Suprapubic skin (tissue), 4 donors: ENCODE results near the gene RAD51D. TPM values are rescaled to one million over a fixed set of nuclear protein-coding genes. Genes with fewer than 3 reads are reported as not detected.

ENCODE experiments used
- DNase-seq, 2 donors: peaks; one replicate each; pipeline ENCODE4 v3.0.0-alpha.2; 2019; ENCODE audit warnings: low spot score in 2 of 2
- H3K27ac ChIP-seq: fragments of 200-600 bp; sonication (generic); one replicate; pipeline ENCODE4 v1.5.1; 2019
- H3K27me3 ChIP-seq: fragments of 200-600 bp; sonication (generic); one replicate; pipeline ENCODE4 v1.5.1; 2019
- H3K36me3 ChIP-seq: fragments of 200-600 bp; sonication (generic); one replicate; pipeline ENCODE4 v1.5.1; 2019
- H3K4me1 ChIP-seq: fragments of 200-600 bp; sonication (generic); one replicate; pipeline ENCODE4 v1.5.1; 2019
- H3K4me3 ChIP-seq: fragments of 200-600 bp; sonication (generic); one replicate; pipeline ENCODE4 v1.5.1; 2019; ENCODE audit warnings: mild to moderate bottlenecking
- H3K9me3 ChIP-seq: fragments of 200-600 bp; sonication (generic); one replicate; pipeline ENCODE4 v1.5.1; 2019
- CTCF ChIP-seq, 2 donors: fragments of 200-600 bp in 1 of 2; fragments of 450-650 bp in 1 of 2; sonication (generic) in 1 of 2; IDR thresholded peaks; one replicate each; pipeline ENCODE4 v1.5.1; 2016 to 2019; ENCODE audit warnings: antibody characterized with exemption in 2 of 2, mild to moderate bottlenecking in 1 of 2, moderate library complexity in 1 of 2
- EP300 ChIP-seq: sonication (generic); formaldehyde crosslinking; IDR thresholded peaks from one replicate; pipeline ENCODE4 v1.6.1; 2017; ENCODE audit warnings: antibody characterized with exemption
- POLR2A ChIP-seq, 2 donors: fragments of 450-650 bp; IDR thresholded peaks; one replicate each; pipeline ENCODE4 v1.6.1; 2017; ENCODE audit warnings: antibody characterized with exemption in 2 of 2, mild to moderate bottlenecking in 2 of 2, moderate library complexity in 2 of 2
- POLR2AphosphoS5 ChIP-seq, 3 donors: sonication (generic); formaldehyde crosslinking; IDR thresholded peaks; one replicate each; pipeline ENCODE4 v1.6.1; 2017; ENCODE audit warnings: antibody characterized with exemption in 3 of 3
- WGBS: methylation state at CpG from one replicate; pipeline ENCODE4 v1.1.5; 2018; 5-methylcytosine and 5-hydroxymethylcytosine counted together
- total RNA-seq, 4 donors: library from RNA; depleted of rRNA; stranded (reverse); fragments of >200 nt; gene quantifications; one replicate each; pipeline ENCODE4 v1.1.0, GENCODE V29; 2016

The RAD51D gene
- total RNA-seq, 4 donors from 2014 or later, result 3.2 to 7.7 (median 6.4) TPM

- no peaks in the 10 kb centered on the region for H3K27me3 ChIP-seq
- H3K27ac ChIP-seq, result no peak overlapping the region
- 96% methylated on average over 4 of the region's 4 CpGs for WGBS
- no peaks in the 10 kb centered on the region for H3K36me3 ChIP-seq
- H3K4me3 ChIP-seq, result no peak overlapping the region
- TF ChIP-seq CTCF (IDR thresholded peaks at IDR 0.05), result no peak
- no peak for TF ChIP-seq EP300
- no peak for TF ChIP-seq POLR2A (IDR thresholded peaks at IDR 0.05)
- TF ChIP-seq POLR2AphosphoS5 (IDR thresholded peaks at IDR 0.05), result no peak
- H3K4me1 ChIP-seq, result peaks cover 18% of the 10 kb centered on the region
- H3K9me3 ChIP-seq, result no peaks in the 10 kb centered on the region
- no peak for DNase-seq
Observed at GRCh38 chr17:35065880-35066279, 53.8 kb downstream of the RAD51D start.

DNA sequence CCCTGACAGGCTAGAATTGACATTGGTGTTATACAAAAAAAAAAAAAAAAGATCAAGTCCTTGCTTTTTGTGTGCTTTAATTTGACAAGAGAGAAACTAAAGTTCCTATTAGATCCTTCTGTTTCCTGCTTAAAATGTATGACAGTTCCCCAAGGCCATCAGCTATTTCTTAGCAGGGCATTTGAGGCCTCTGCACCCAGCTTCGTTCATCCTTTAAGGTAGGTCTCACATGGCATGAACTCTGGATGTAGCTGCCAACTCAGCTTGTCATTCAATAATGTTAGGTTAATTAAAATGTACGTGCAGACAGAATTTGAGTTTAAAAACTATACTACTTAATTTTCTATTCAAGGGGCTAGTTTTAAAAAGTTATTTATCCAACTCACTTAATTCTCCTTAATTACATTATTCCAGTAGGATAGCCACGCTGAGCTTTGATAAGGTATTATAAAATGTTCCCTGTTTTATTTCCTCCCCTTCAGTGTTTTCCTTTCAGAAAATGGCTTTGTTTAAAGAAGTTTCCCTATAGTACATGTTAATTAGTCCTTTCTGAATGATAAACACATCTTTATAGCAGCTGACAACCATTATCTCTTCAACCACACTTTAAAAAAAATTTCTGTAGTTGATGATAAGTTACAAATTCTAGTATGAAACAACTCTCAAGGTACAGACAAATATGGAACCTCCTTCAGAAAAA is 55.0 kb downstream of the RAD51D start:
- Histone ChIP-seq H3K9me3 (no peaks in the 10 kb centered on the region), H3K36me3 (no peaks in the 10 kb centered on the region), H3K4me1 (peaks cover 18% of the 10 kb centered on the region), H3K27me3 (no peaks in the 10 kb centered on the region), H3K27ac (peak overlapping the region; percentile 90), H3K4me3 (no peak overlapping the region)
- DNase-seq, result no peak
- WGBS, result 64% methylated on average over 3 of the region's 3 CpGs
- TF ChIP-seq POLR2A (IDR thresholded peaks at IDR 0.05) (no peak), CTCF (IDR thresholded peaks at IDR 0.05) (no peak), POLR2AphosphoS5 (IDR thresholded peaks at IDR 0.05) (no peak), EP300 (no peak)

DNA sequence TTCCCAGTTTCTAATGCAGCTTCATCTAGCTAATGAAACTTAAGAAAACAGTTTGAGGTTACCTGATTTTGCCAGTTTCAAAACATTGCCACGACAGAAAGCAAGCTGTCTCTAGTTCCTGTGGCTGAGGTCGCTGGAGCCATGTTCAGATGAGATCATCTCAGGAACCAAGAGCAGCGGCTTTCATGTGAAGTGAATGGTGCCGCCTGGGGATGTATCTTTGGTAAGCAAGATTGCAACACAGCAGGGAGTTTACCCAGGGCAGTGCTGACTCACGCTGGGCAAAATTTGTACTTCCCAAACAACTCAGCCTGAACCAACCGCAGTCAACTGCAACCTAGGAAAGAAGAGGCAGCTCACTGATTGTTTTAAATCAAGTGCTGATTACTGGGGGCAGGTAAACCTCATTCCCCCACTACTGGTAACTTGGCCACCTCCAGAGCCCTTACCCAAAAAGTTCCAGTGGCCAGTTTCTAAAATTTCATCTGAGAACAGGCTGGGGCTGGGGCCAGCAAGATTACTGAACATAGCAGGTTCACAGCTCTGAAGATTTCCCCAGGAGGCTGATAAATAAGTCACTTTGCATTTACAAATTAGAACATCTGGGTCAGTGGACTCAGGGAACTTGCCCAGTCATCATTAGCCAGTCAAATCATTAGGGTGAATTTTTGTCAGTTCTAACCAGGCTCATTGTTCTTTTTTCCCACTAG is 56.0 kb downstream of the RAD51D start, which contains the start of gene RFFL:
TSS of gene RFFL (minus strand) at position 194 of the 710 bp plus-strand sequence. CDS start 37,154 bp downstream, outside the sequence.
- peaks cover 18% of the 10 kb centered on the region for H3K4me1 ChIP-seq
- peak within 1 kb of the TSS; percentile 35 for H3K4me3 ChIP-seq
- peak within 1 kb of the TSS; percentile 90 for H3K27ac ChIP-seq
- TF ChIP-seq POLR2A (IDR thresholded peaks at IDR 0.05) (peak in 1 of 2 donors; percentile 40), EP300 (no peak), CTCF (IDR thresholded peaks at IDR 0.05) (no peak), POLR2AphosphoS5 (IDR thresholded peaks at IDR 0.05) (peak in 2 of 3 donors; percentile 89 to 90)
- DNase-seq, result peak; percentile 93 to 94
- no peaks in the 10 kb centered on the region for H3K36me3 ChIP-seq
- H3K27me3 ChIP-seq, result no peaks in the 10 kb centered on the region
- WGBS, result 1% methylated on average over 6 of the region's 6 CpGs
- no peaks in the 10 kb centered on the region for H3K9me3 ChIP-seq

GRCh38 chr17:35062308-35062707 is 57.4 kb downstream of the RAD51D start:
- no peaks in the 10 kb centered on the region for H3K27me3 ChIP-seq
- H3K27ac ChIP-seq, result no peak overlapping the region
- no peaks in the 10 kb centered on the region for H3K9me3 ChIP-seq
- 96% methylated on average over 3 of the region's 3 CpGs for WGBS
- no peak for TF ChIP-seq POLR2AphosphoS5 (IDR thresholded peaks at IDR 0.05)
- TF ChIP-seq EP300, result no peak
- TF ChIP-seq POLR2A (IDR thresholded peaks at IDR 0.05), result no peak
- no peak for TF ChIP-seq CTCF (IDR thresholded peaks at IDR 0.05)
- no peaks in the 10 kb centered on the region for H3K36me3 ChIP-seq
- no peak for DNase-seq
- no peak overlapping the region for H3K4me3 ChIP-seq
- H3K4me1 ChIP-seq, result peaks cover 24% of the 10 kb centered on the region

- Histone ChIP-seq H3K27ac (no peak overlapping the region), H3K4me1 (peaks cover 19% of the 10 kb centered on the region), H3K27me3 (no peaks in the 10 kb centered on the region), H3K9me3 (no peaks in the 10 kb centered on the region), H3K36me3 (no peaks in the 10 kb centered on the region), H3K4me3 (no peak overlapping the region)
- TF ChIP-seq POLR2AphosphoS5 (IDR thresholded peaks at IDR 0.05) (no peak), POLR2A (IDR thresholded peaks at IDR 0.05) (no peak), EP300 (no peak), CTCF (IDR thresholded peaks at IDR 0.05) (no peak)
- DNase-seq, result no peak
- WGBS, result 67% methylated on average over 1 of the region's 1 CpG
Observed at GRCh38 chr17:35057332-35057915, 62.2 kb downstream of the RAD51D start.
